ENCODE data around the gene ATG2A.
"Not testable (repeated sequence)": the region's sequence is repeated elsewhere in the genome, so short reads cannot be mapped to it uniquely, and the experiment has no call there.

The ATG2A gene

GRCh38 chr11:64853709-64854108, 63.3 kb downstream of the ATG2A start:
- no peak for DNase-seq (ENCODE audit: low read depth)

DNA sequence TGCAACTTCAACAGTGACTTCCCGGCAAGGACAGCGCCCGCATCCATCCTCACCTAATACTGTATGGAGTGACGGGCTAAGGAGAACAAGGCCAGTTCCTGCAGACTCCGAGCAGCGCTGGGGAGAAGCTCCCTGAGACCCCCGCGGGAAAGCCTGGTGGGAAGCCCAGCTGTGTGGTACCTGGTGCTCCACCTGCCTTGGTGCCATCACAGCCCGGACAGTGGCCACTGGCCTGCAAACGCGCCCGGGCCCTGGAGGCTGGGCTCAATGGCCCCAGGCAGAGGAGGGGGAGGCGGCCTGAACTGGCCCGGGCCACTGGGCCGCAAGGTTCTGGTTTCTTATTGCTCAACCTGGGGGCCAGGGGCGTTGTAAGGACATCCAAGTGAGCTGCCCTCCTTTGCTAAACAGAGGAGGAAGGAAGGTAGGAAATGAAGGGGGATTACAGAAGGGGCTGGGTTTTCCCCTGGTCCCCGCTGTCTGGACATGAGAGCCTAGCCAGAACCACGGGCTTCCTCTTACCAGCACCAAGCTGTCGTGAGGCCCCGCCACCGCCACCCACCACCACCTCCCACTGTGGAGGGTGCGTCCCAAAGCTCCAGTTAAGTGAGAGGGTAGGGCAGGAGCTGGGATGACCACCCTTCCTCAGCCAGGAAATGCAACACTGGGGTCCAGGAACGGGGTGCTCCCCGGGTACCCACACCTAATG, 64.1 kb downstream of the ATG2A start:
- DNase-seq (ENCODE audit: low read depth): no peak

DNA sequence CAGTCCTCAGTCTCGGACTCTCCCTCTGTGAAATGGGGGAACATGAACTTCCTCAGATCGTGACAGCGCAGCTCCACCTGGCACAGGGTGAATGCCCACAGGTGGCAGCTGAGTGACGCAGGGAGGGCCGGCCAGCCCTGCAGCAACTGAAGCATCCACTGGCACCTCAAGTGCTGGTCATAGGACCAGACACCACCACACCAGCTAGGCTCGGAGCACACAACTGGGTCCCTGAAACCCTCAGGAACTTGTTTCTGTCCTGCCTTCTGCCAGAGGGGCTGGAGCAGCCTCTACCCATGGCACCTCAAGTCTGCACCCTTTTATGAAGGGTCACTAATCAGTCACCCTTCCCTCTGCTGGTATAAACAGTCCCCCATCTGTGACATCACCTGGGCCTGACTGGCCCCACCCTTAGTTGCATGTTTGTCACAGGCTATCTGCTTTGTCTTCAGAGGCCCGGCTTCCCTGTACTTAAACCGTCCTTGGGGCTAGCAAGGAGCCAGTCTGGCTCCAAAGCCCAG, 65.1 kb downstream of the ATG2A start:
- DNase-seq (ENCODE audit: low read depth): peak; percentile 13

DNA sequence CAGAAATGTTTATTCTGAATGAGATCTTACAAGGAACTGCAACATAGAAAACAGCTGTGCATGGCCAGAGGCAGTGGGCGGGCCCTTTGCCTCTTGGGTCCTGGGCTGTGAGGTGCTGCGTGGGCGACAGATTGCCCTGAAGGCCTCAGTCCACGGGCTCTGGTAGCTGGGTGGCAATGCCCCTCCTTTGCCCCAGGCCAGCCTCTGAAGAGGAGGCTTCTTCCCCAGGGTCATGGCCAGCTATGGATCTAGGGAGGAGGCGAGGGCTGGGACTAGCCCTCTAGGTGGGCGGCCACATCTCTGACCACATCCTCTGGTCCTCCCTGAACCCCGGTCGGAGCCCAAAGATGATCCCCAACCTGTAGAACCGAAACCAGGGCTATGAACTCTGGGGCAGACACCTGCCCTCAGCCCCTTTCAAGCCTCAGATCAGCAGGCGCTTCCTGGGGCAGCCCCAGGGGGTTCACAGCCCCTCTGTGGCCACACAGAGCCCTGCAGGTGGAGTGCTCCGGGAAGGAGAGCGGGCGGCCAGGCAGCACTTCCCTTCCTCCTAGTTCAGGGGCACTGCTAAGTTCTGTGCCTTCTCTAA, 65.9 kb downstream of the ATG2A start:
- DNase-seq (ENCODE audit: low read depth): peak; percentile 56

GRCh38 chr11:64849598-64850356, 67.2 kb downstream of the ATG2A start:
- peak; percentile 40 for DNase-seq (ENCODE audit: low read depth)

DNA sequence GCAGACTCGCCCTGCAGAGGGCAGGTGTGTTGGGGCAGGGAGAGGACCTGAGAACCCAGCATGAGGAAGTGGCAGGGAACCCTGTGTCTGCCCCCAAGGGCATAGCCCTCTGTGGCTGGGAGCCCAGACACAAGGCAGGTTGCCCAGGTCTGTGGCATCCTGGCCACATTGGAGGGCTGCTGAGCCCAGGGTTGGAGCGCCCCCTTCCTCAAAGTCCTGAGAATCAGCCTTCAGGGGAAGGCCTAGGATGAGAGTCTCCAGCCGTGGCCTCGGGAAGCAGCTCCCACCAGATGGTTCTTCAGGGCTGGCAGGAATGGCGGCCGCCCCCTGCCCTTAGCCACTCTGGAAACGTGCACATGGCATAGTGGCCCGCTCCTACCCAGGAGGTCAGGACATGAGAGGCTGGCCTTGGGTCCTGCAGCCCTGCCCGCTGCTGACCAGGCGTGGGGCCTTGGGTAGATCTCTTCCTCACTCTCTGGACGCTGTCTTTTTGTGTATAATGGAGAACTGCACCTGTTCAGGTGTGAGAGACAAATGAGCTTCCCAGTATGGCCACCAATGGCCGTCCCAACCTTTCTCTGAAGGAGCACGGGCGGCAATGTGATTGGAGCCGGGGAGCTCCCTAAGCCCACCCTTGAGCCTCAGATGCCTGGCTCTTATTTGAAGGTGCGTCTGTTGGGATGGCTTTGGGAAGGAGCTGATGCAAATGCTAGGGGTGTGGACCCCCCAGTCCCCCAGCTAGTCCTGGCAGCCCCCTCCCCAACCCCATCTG, 68.0 kb downstream of the ATG2A start:
- DNase-seq (ENCODE audit: low read depth): no peak

DNA sequence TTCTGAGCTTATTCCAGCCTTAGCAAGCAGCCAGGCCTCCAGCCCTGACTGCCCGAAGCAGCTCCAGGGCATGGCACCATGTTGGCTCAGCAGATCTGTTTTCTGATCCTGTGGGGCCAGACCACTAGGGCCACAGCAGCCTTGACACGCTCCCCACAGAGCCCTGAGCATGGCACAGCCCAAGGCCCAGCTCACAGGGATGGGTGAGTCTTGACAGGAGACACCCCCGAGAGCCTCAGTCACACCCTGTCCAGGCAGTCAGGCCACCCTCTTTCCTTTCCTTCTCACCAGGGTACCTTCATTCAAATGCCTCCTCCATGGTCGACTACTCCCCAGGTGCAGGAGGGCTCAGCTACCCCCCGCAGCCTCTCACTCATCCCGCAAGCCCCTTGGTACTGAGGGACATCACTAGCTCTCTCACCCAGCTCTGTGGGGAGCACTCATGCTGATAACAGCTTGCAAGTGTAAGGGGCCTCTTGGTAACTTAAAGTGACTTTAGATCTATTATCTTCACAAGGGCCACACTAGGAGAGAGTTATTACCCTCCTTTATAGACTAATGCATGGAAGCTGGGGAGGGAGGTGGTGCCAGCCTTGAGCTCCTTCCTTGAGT, 68.7 kb downstream of the ATG2A start:
- no peak for DNase-seq (ENCODE audit: low read depth)

DNA sequence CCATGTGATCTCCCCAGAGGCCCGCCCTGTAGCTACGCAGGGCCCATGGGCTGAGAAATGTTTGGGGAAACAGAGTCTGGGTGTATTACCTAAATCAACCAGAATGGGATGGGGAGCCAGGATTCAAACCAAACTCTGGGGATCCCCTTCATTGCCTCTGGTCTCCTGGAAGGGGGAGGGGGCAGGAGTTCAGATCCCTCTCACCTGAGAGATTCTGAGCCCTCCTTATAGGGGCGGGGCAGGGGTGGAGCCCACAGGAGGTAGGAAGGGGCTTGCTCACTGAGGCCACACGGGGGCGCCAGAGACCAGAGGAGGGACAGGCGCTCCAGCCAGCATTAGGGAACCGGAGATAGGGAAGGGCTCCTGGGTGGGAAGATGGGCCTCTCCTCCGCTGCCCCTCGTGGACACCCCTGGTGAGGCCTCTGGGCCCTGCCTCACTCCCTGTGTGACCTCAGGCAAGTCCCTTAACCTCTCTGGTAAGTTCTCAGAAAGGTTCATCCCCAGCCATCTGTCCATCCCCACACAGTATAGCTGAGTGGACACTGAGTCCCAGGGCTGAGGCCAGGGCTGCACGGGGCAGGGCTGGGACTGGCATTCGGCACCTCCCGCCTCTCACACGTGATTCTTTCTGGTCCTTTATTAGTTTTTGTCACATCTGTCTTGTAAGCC, 69.9 kb downstream of the ATG2A start:
- DNase-seq (ENCODE audit: low read depth): peak; percentile 93

DNA sequence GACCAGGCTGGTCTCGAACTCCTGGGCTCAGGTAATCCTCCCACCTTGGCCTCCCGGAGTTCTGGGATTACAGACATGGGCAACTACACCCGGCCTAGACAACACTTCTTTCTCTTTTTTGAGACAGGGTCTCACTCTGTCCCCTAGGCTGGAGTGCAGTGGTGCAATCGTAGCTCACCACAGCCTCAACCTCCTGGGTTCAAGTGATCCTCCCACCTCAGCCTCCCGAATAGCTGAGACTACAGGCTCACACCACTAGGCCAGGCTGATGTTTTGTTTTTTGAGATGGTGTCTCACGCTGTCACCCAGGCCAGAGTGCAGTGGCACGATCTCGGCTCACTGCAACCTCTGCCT, 71.3 kb downstream of the ATG2A start:
- DNase-seq (ENCODE audit: low read depth): not testable (repeated sequence)

DNA sequence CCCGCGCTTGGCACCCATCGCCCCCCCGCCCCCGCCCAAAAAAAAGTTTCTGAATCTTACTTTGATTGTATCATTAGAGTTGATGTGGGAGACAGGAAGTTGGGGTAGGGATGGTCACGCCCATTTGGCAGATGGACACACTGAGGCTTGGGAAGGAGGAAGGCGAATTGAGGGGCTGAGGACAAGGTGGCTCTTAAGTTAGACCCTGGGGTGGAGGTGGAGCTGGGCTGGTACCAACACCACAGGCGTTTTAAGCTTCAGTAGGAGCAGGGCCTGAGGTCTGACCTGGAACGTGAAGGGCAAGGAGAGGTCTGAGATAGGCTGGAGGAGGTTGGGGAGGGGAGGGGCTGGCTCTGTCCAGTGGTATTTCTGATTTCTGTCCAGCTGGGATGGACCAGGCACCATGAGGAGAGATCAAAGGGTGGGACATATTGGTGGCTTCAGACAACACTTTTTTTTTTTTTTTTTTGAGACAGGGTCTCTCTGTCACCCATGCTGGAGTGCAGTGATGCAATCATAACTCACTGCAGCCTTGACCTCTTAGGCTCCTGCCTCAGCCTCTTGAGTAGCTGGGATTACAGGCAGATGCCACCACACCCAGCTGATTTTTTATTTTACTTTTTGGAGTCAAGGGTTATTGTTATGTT, 71.8 kb downstream of the ATG2A start:
- DNase-seq (ENCODE audit: low read depth): no peak
